Activated CD4-positive, alpha-beta T cell treated with anti-CD3 and anti-CD28 coated beads, Interleukin-2, Interleukin-4, amounts not matched to agents 100 ng/mL and 50 ng/mL, durations not matched to agents 16 hours and 8 hours (primary cell): ENCODE results near the gene UMAD1.

ENCODE experiments used
- DNase-seq: peaks from one replicate; pipeline ENCODE4 v3.0.0-alpha.2; 2020; ENCODE audit warnings: low spot score

UMAD1 gene

GRCh38 chr7:7830122-7830878 is 189.7 kb downstream of the UMAD1 start:
- DNase-seq: peak; percentile 44

- DNase-seq: no peak
Observed at GRCh38 chr7:7832518-7832917, 192.0 kb downstream of the UMAD1 start.

GRCh38 chr7:7834761-7835160 is 194.2 kb downstream of the UMAD1 start:
- no peak for DNase-seq

- no peak for DNase-seq
Observed at GRCh38 chr7:7841027-7841426, 200.5 kb downstream of the UMAD1 start.

GRCh38 chr7:7843240-7843639 is 202.7 kb downstream of the UMAD1 start:
- no peak for DNase-seq

GRCh38 chr7:7843972-7844371 is 203.4 kb downstream of the UMAD1 start:
- no peak for DNase-seq

- peak; percentile 9 for DNase-seq
Observed at GRCh38 chr7:7848246-7848645, 207.7 kb downstream of the UMAD1 start.

GRCh38 chr7:7848892-7849291 is 208.3 kb downstream of the UMAD1 start:
- DNase-seq: no peak

GRCh38 chr7:7850150-7850549 is 209.6 kb downstream of the UMAD1 start:
- no peak for DNase-seq

GRCh38 chr7:7851381-7851780 is 210.8 kb downstream of the UMAD1 start:
- peak; percentile 4 for DNase-seq

- no peak for DNase-seq
Observed at GRCh38 chr7:7851991-7852390, 211.4 kb downstream of the UMAD1 start.

- no peak for DNase-seq
Observed at GRCh38 chr7:7857143-7857583, 216.6 kb downstream of the UMAD1 start.

- no peak for DNase-seq
Observed at GRCh38 chr7:7858559-7858958, 218.0 kb downstream of the UMAD1 start.

- no peak for DNase-seq
Observed at GRCh38 chr7:7859411-7859810, 218.9 kb downstream of the UMAD1 start.

- peak; percentile 32 for DNase-seq
Observed at GRCh38 chr7:7861211-7861633, 220.7 kb downstream of the UMAD1 start.

GRCh38 chr7:7862393-7862792 is 221.8 kb downstream of the UMAD1 start:
- DNase-seq: no peak

GRCh38 chr7:7867846-7868571 is 227.5 kb downstream of the UMAD1 start:
- DNase-seq: no peak

- no peak for DNase-seq
Observed at GRCh38 chr7:7868572-7868899, 228.0 kb downstream of the UMAD1 start.

GRCh38 chr7:7869036-7869435 is 228.5 kb downstream of the UMAD1 start:
- DNase-seq: no peak

- DNase-seq: no peak
Observed at GRCh38 chr7:7869651-7870050, 229.1 kb downstream of the UMAD1 start.

- no peak for DNase-seq
Observed at GRCh38 chr7:7870555-7870954, 230.0 kb downstream of the UMAD1 start.

- DNase-seq: no peak
Observed at GRCh38 chr7:7876419-7876818, 235.9 kb downstream of the UMAD1 start.

- no peak for DNase-seq
Observed at GRCh38 chr7:7881581-7881980, 241.0 kb downstream of the UMAD1 start.

- no peak for DNase-seq
Observed at GRCh38 chr7:7882888-7883287, 242.3 kb downstream of the UMAD1 start.
